Immature natural killer cell (primary cell): Measurements from ENCODE around the gene SEMG1. TPM values are rescaled to one million over a fixed set of nuclear protein-coding genes. Genes with fewer than 3 reads are reported as not detected.

Source experiments
- DNase-seq, 3 donors: peaks; one replicate each; pipeline ENCODE4 v3.0.0; 2022; ENCODE audit warnings: mixed read lengths in 1 of 3
- H3K27ac Mint-ChIP-seq, 6 donors: one replicate each; pipeline ENCODE4 v1.8.0; 2020; ENCODE audit warnings: mixed read lengths in 6 of 6, mild to moderate bottlenecking in 5 of 6, inconsistent platforms in 4 of 6, moderate library complexity in 3 of 6
- H3K27me3 Mint-ChIP-seq, 3 donors: one replicate each; pipeline ENCODE4 v1.8.0; 2020 to 2021; ENCODE audit warnings: low read depth in 3 of 3, mild to moderate bottlenecking in 3 of 3, mixed read lengths in 3 of 3, moderate library complexity in 3 of 3, inconsistent platforms in 1 of 3
- H3K36me3 Mint-ChIP-seq, 3 donors: one replicate each; pipeline ENCODE4 v1.8.0; 2020; ENCODE audit warnings: mixed read lengths in 3 of 3, inconsistent platforms in 2 of 3, mild to moderate bottlenecking in 2 of 3
- H3K4me1 Mint-ChIP-seq, 2 donors: one replicate each; pipeline ENCODE4 v1.8.0; 2020; ENCODE audit warnings: inconsistent platforms in 2 of 2, mild to moderate bottlenecking in 2 of 2, mixed read lengths in 2 of 2, moderate library complexity in 1 of 2
- H3K4me3 Mint-ChIP-seq, 5 donors: one replicate each; pipeline ENCODE4 v1.8.0; 2020; ENCODE audit warnings: mild to moderate bottlenecking in 5 of 5, mixed read lengths in 5 of 5, inconsistent platforms in 3 of 5, moderate library complexity in 3 of 5
- H3K9me3 Mint-ChIP-seq, 6 donors: one replicate each; pipeline ENCODE4 v1.8.0; 2020; ENCODE audit warnings: mild to moderate bottlenecking in 6 of 6, mixed read lengths in 6 of 6, inconsistent platforms in 4 of 6, moderate library complexity in 3 of 6
- polyA plus RNA-seq, 3 donors: library from polyadenylated mRNA; unstranded; fragments of 300-500 nt; fragmentation: Illumina TruSeq; gene quantifications; one replicate each; pipeline ENCODE4 v1.2.3, GENCODE V29; 2021

Gene SEMG1
- polyA plus RNA-seq, 3 donors from 2014 or later, result not detected

- Mint-ChIP-seq H3K4me1 (no peaks in the 10 kb centered on the region), H3K27ac (no peak overlapping the region), H3K27me3 (peaks cover 4 to 19% (median 11%) of the 10 kb centered on the region in 3 donors), H3K9me3 (no peaks in the 10 kb centered on the region), H3K36me3 (no peaks in the 10 kb centered on the region), H3K4me3 (no peak overlapping the region)
- DNase-seq, result no peak
These were observed 39.3 kb downstream of the SEMG1 start for GRCh38 chr20:45246109-45246508.

DNA sequence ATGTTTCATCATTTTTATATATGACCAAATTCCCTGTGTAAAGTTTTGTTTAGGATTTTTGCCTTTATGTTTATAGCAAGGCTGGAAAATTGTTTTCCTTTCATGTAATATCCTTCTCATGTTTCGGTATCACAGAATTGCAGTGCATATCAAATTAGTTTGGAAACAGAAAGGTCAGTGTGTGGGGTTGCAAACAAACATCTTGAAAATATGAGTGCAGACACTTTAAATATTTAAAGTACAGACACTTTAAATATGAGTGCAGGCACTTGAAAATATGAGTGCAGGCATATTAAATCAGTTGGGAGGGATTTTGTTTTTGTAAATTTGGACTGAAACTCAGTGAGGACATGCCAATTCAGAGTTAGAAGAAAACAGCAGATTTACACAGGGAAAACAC is 41.0 kb downstream of the SEMG1 start:
- Mint-ChIP-seq H3K9me3 (no peaks in the 10 kb centered on the region), H3K27me3 (peaks cover 2 to 16% (median 10%) of the 10 kb centered on the region in 3 donors), H3K36me3 (no peaks in the 10 kb centered on the region), H3K4me1 (no peaks in the 10 kb centered on the region), H3K4me3 (no peak overlapping the region), H3K27ac (no peak overlapping the region)
- no peak for DNase-seq

GRCh38 chr20:45248609-45249008 is 41.8 kb downstream of the SEMG1 start:
- no peaks in the 10 kb centered on the region for H3K9me3 Mint-ChIP-seq
- no peak overlapping the region for H3K4me3 Mint-ChIP-seq
- no peak overlapping the region for H3K27ac Mint-ChIP-seq
- peaks cover 2 to 16% (median 10%) of the 10 kb centered on the region in 3 donors for H3K27me3 Mint-ChIP-seq
- no peaks in the 10 kb centered on the region for H3K36me3 Mint-ChIP-seq
- H3K4me1 Mint-ChIP-seq, result no peaks in the 10 kb centered on the region
- DNase-seq, result no peak

- no peaks in the 10 kb centered on the region for H3K4me1 Mint-ChIP-seq
- H3K27ac Mint-ChIP-seq, result no peak overlapping the region
- no peak overlapping the region for H3K4me3 Mint-ChIP-seq
- no peaks in the 10 kb centered on the region for H3K9me3 Mint-ChIP-seq
- no peak for DNase-seq
- H3K27me3 Mint-ChIP-seq, result peaks cover 2 to 19% (median 13%) of the 10 kb centered on the region in 3 donors
- H3K36me3 Mint-ChIP-seq, result no peaks in the 10 kb centered on the region
These were observed 45.2 kb downstream of the SEMG1 start for GRCh38 chr20:45251884-45252560.

DNA sequence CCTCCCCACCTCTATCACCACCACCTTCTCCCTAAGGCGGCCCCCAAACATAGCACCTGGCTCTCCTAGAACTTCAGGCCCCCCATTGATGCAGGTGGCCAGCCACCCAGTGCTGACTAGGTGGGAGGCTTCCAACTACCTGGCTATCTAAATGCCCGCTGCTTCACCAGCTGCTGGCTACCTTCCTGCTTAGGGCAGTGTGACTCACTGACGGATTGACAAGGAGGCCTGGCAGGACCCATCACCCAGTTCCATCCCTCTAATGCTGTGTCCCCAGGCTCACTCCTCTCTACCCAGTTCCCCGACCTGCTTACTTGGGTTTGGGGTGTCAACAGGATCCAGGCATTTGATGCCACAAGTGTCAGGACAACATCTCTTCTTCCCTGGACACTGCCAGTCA is 46.4 kb downstream of the SEMG1 start:
- Mint-ChIP-seq H3K9me3 (no peaks in the 10 kb centered on the region), H3K27me3 (peaks cover 6 to 15% (median 13%) of the 10 kb centered on the region in 3 donors), H3K36me3 (no peaks in the 10 kb centered on the region), H3K4me3 (no peak overlapping the region), H3K27ac (no peak overlapping the region), H3K4me1 (no peaks in the 10 kb centered on the region)
- DNase-seq, result no peak

- no peak within 1 kb of the TSS for H3K27ac Mint-ChIP-seq
These were observed 47.8 kb downstream of the SEMG1 start, which contains the start of gene SLPI for GRCh38 chr20:45254383-45255262. Gene SLPI, minus strand, starts transcription at chr20:45254564. Its CDS starts 21 bp downstream, at chr20:45254543.

DNA sequence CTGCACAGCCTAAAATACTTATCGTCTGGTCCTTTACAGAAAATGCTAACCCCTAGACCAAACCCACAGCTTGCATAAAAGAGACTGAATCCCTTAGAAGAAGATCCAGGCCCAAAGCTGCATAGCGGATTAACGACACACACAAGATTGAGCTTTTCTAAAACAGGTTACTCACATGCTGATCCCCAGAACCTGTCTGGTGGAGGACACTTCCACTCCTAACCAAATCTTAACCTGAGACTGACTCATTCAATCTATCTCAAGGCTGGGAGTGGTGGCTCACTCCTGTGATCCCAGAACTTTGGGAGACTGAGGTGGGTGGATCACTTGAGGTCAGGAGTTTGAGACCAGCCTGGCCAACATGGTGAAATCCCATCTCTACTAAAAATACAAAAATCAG is 50.3 kb downstream of the SEMG1 start:
- Mint-ChIP-seq H3K27me3 (peaks cover 3 to 11% (median 8%) of the 10 kb centered on the region in 3 donors), H3K4me1 (no peaks in the 10 kb centered on the region), H3K9me3 (no peaks in the 10 kb centered on the region), H3K36me3 (no peaks in the 10 kb centered on the region), H3K27ac (no peak overlapping the region), H3K4me3 (no peak overlapping the region)
- DNase-seq, result no peak

More at GRCh38 chr20:45254383-45255262, 47.8 kb downstream of the SEMG1 start, which contains the start of gene SLPI:
- H3K9me3 Mint-ChIP-seq, result no peaks in the 10 kb centered on the region
- H3K4me1 Mint-ChIP-seq, result no peaks in the 10 kb centered on the region
- no peaks in the 10 kb centered on the region for H3K36me3 Mint-ChIP-seq
- H3K4me3 Mint-ChIP-seq, result no peak within 1 kb of the TSS
- peaks cover 6 to 11% (median 8%) of the 10 kb centered on the region in 3 donors for H3K27me3 Mint-ChIP-seq
- DNase-seq, result no peak

- no peak for DNase-seq
- no peaks in the 10 kb centered on the region for H3K4me1 Mint-ChIP-seq
- peaks cover 3 to 11% (median 5%) of the 10 kb centered on the region in 3 donors for H3K27me3 Mint-ChIP-seq
- no peak overlapping the region for H3K27ac Mint-ChIP-seq
- H3K9me3 Mint-ChIP-seq, result no peaks in the 10 kb centered on the region
- no peak overlapping the region for H3K4me3 Mint-ChIP-seq
- no peaks in the 10 kb centered on the region for H3K36me3 Mint-ChIP-seq
These were observed 50.9 kb downstream of the SEMG1 start for GRCh38 chr20:45257711-45258110.

DNA sequence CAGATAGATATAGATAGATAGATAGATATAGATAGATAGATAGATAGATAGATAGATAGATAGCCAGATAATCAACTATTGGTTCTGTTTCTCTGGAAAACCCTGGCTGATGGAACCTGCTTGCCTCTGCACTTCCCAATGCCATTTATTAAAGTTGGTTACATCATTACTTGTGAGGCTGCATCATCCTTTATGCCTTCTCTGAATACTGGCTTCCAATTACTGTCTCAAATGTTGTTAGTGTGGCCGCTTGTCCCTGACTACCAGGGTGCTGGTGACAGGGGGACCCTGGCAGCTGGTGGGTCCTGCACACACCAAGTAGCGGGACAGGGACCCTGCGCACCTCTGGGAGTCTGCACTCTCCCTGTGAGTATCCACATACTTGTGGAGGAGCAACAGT is 51.4 kb downstream of the SEMG1 start:
- Mint-ChIP-seq H3K36me3 (no peaks in the 10 kb centered on the region), H3K27ac (no peak overlapping the region), H3K4me3 (no peak overlapping the region), H3K9me3 (no peaks in the 10 kb centered on the region), H3K4me1 (no peaks in the 10 kb centered on the region), H3K27me3 (peaks cover 4 to 11% (median 7%) of the 10 kb centered on the region in 3 donors)
- no peak for DNase-seq

- H3K27ac Mint-ChIP-seq, result no peak overlapping the region
- no peaks in the 10 kb centered on the region for H3K9me3 Mint-ChIP-seq
- no peaks in the 10 kb centered on the region for H3K4me1 Mint-ChIP-seq
- H3K27me3 Mint-ChIP-seq, result peaks cover 4 to 11% (median 7%) of the 10 kb centered on the region in 3 donors
- no peak overlapping the region for H3K4me3 Mint-ChIP-seq
- DNase-seq, result no peak
- no peaks in the 10 kb centered on the region for H3K36me3 Mint-ChIP-seq
These were observed 51.8 kb downstream of the SEMG1 start for GRCh38 chr20:45258664-45259063.

Other genes starting within 250 kb of the SEMG1 start
- gene TOMM34, start 246.6 kb upstream of the SEMG1 start, polyA plus RNA-seq, result 10 to 100 TPM; 13.4 to 30.0 (median 24.8) TPM
- 100 to 1,000 TPM; 122 to 256 (median 133) TPM for gene STK4, start 240.5 kb upstream of the SEMG1 start, polyA plus RNA-seq
- under 1 TPM in 1 of 3 donors, not detected in 2; 0.04 TPM for gene KCNS1, start 105.9 kb upstream of the SEMG1 start, polyA plus RNA-seq
- gene WFDC5, start 91.9 kb upstream of the SEMG1 start, polyA plus RNA-seq, result not detected
- not detected for gene WFDC12, start 82.6 kb upstream of the SEMG1 start, polyA plus RNA-seq
- gene PI3, start 32.1 kb upstream of the SEMG1 start, polyA plus RNA-seq, result not detected
- gene SEMG2, start 14.3 kb downstream of the SEMG1 start, polyA plus RNA-seq, result not detected
- gene SLPI, start 47.5 kb downstream of the SEMG1 start, polyA plus RNA-seq, result not detected
- not detected for gene RBPJL, start 99.8 kb downstream of the SEMG1 start, polyA plus RNA-seq
- gene MATN4, start 101.3 kb downstream of the SEMG1 start, polyA plus RNA-seq, result not detected
- under 1 TPM in 2 of 3 donors, not detected in 1; 0.56 to 0.69 TPM for gene SDC4, start 141.4 kb downstream of the SEMG1 start, polyA plus RNA-seq
- 10 to 100 TPM; 32.6 to 52.4 (median 47.1) TPM for gene SYS1, start 156.1 kb downstream of the SEMG1 start, polyA plus RNA-seq
- under 1 TPM in 2 of 3 donors, not detected in 1; 0.09 to 0.22 TPM for gene TP53TG5, start 171.3 kb downstream of the SEMG1 start, polyA plus RNA-seq
- gene DBNDD2, start 201.3 kb downstream of the SEMG1 start, polyA plus RNA-seq, result 10 to 100 TPM; 11.0 to 24.5 (median 18.0) TPM
- 100 to 1,000 TPM; 105 to 190 (median 164) TPM for gene PIGT, start 209.1 kb downstream of the SEMG1 start, polyA plus RNA-seq